Ovary (tissue), 9 donors: ENCODE measurements around the gene DOCK4. TPM values are rescaled to one million over a fixed set of nuclear protein-coding genes. Genes with fewer than 3 reads are reported as not detected.

Experiments
- DNase-seq, 5 donors: peaks; one replicate each; pipeline ENCODE4 v3.0.0-alpha.2; 2019 to 2020
- H3K27ac ChIP-seq, 2 donors: fragments of 200-600 bp; one replicate each; pipeline versions ENCODE4 v1.5.1 to v1.8.0; 2019 to 2022
- H3K27me3 ChIP-seq: fragments of 200-600 bp; one replicate; pipeline ENCODE4 v1.8.0; 2022
- H3K36me3 ChIP-seq: fragments of 200-600 bp; sonication (generic); one replicate; pipeline ENCODE4 v1.5.1; 2019
- H3K4me1 ChIP-seq: one replicate; pipeline ENCODE4 v1.8.1; 2013; ENCODE audit warnings: mild to moderate bottlenecking, moderate library complexity; ENCODE audit not compliant: insufficient read depth
- H3K4me3 ChIP-seq: fragments of 200-600 bp; sonication (generic); one replicate; pipeline ENCODE4 v1.5.1; 2017
- H3K9me3 ChIP-seq, 2 donors: fragments of 200-600 bp in 1 of 2; sonication (generic) in 1 of 2; one replicate each; pipeline versions ENCODE4 v1.5.1 to v1.8.1; 2013 to 2019; ENCODE audit warnings: mild to moderate bottlenecking in 1 of 2, moderate library complexity in 1 of 2
- EP300 ChIP-seq: sonication (generic); formaldehyde crosslinking; IDR thresholded peaks from one replicate; pipeline ENCODE4 v1.6.1; 2017; ENCODE audit warnings: antibody characterized with exemption
- POLR2A ChIP-seq: fragments of 450-650 bp; IDR thresholded peaks from one replicate; pipeline ENCODE4 v1.6.1; 2017; ENCODE audit warnings: antibody characterized with exemption, mild to moderate bottlenecking, moderate library complexity
- WGBS, 3 donors: extraction: QIAGEN DNeasy Blood & Tissue Kit in 1 of 3; methylation state at CpG; one replicate each; pipeline versions ENCODE4 v1.1.5 to v1.1.7; 2013 to 2017; 5-methylcytosine and 5-hydroxymethylcytosine counted together
- intact Hi-C, 4 donors: fragments of 100-400 bp; cut with DNase I; formaldehyde crosslinking; loops; one replicate each; pipeline versions ENCODE4 v1.11.0 to v1.15.1; 2022 to 2023
- polyA plus RNA-seq, 2 donors: library from polyadenylated mRNA; stranded (reverse); fragments of 200-250 nt in 1 of 2; fragments of 350-450 nt in 1 of 2; fragmentation: Illumina TruSeq in 1 of 2; extraction: RNeasy Lipid Tissue Mini Kit (QIAGEN cat#74804) in 1 of 2; gene quantifications; one replicate each; pipeline ENCODE4 v1.2.3, GENCODE V29; 2013 to 2014
- total RNA-seq, 7 donors: library from RNA; depleted of rRNA in 2 of 7; stranded (reverse); fragments of >200 nt in 2 of 7; fragmentation: NEBNext Ultra II Directional in 3 of 7; extraction: Animal tissue kit (Norgen Biotek cat#: 25700) in 3 of 7; gene quantifications; one replicate each; pipeline versions ENCODE4 v1.1.0 to v1.2.4, GENCODE V29; 2016 to 2023
- TF ChIP-seq, protein P1 (sequence below), 3 donors: fragments of 450-650 bp in 2 of 3; fragments of 200-600 bp in 1 of 3; IDR thresholded peaks; one replicate each; pipeline versions ENCODE4 v1.5.1 to v1.8.0; 2016 to 2022; ENCODE audit warnings: antibody characterized with exemption in 3 of 3, mild to moderate bottlenecking in 1 of 3
- donor health status: DM: no; HTN: no; CAD: no; lungs with moderate emphysema.
- donor health status: DM: no; HTN: no; CAD: no.
- donor health status: Bipolar disorder and iron deficiency.
- donor health status: DM: yes; HTN: yes; CAD: no.
- donor health status: DM: no; HTN: no; CAD: no.
- donor health status: DM: yes; HTN: yes; CAD: no.

Gene DOCK4
- total and polyA plus RNA-seq, 9 donors = 9.5 to 39.7 (median 27.3) TPM

DNA sequence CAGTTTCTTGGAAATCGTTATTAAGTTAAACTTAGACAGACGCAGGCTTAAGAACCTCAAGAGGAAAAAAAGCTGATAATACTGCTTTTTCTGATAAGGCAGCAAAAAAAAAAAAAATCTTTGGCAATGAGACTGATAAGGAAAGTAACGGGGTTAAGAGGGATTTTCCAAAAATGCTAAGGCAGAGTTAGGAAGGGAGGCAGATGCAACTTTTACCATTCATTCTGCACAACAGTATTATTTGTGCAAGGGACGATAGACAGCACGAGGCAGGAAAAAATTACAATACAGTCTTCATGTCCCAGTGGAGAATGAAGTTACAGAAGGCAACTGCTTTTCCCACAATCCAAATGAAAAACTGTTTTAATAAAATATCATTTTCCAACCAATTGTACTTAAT, 194.0 kb downstream of the DOCK4 start:
- 8 to 12% (median 10%) methylated on average over 5 of the region's 5 CpGs for WGBS, 3 donors
- DNase-seq = no peak
- intact Hi-C loops = no loop called here
- TF ChIP-seq POLR2A (no peak), EP300 (no peak)
- TF ChIP-seq, protein P1, sequence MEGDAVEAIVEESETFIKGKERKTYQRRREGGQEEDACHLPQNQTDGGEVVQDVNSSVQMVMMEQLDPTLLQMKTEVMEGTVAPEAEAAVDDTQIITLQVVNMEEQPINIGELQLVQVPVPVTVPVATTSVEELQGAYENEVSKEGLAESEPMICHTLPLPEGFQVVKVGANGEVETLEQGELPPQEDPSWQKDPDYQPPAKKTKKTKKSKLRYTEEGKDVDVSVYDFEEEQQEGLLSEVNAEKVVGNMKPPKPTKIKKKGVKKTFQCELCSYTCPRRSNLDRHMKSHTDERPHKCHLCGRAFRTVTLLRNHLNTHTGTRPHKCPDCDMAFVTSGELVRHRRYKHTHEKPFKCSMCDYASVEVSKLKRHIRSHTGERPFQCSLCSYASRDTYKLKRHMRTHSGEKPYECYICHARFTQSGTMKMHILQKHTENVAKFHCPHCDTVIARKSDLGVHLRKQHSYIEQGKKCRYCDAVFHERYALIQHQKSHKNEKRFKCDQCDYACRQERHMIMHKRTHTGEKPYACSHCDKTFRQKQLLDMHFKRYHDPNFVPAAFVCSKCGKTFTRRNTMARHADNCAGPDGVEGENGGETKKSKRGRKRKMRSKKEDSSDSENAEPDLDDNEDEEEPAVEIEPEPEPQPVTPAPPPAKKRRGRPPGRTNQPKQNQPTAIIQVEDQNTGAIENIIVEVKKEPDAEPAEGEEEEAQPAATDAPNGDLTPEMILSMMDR (IDR thresholded peaks at IDR 0.05) = no peak
- Histone ChIP-seq H3K4me1 (peaks cover 8% of the 10 kb centered on the region), H3K36me3 (no peaks in the 10 kb centered on the region), H3K9me3 (no peaks in the 10 kb centered on the region), H3K27ac (no peak overlapping the region), H3K27me3 (no peaks in the 10 kb centered on the region), H3K4me3 (no peak overlapping the region)

DNA sequence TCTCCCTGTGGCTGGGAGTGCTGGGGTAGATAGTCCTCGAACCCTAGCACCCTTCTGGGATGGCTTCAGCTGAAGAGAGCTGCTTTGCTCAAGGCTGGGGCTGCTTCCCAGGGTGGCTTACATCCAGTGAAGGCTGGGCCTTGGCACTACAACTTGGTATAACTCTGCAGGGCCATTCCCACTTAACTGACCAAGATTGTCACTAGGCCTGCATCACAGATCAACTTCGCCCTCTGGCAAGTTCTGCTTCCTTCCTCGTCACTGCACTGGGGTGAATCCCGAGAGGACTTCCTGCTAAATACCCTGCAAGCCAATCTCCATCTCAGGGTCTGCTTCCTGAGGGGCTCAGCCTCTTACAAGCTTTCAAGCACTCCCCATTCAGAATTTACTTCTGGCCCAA, 195.2 kb downstream of the DOCK4 start:
- no peak for DNase-seq
- no peaks in the 10 kb centered on the region for H3K27me3 ChIP-seq
- no peak overlapping the region for H3K4me3 ChIP-seq
- WGBS, 3 donors = 73 to 85% (median 75%) methylated on average over 4 of the region's 4 CpGs
- no peaks in the 10 kb centered on the region for H3K36me3 ChIP-seq
- no peaks in the 10 kb centered on the region for H3K9me3 ChIP-seq
- intact Hi-C loops = no loop called here
- H3K4me1 ChIP-seq = peaks cover 8% of the 10 kb centered on the region
- TF ChIP-seq POLR2A = no peak
- no peak for TF ChIP-seq EP300
- TF ChIP-seq, protein P1 (IDR thresholded peaks at IDR 0.05) = no peak
- H3K27ac ChIP-seq = no peak overlapping the region

DNA sequence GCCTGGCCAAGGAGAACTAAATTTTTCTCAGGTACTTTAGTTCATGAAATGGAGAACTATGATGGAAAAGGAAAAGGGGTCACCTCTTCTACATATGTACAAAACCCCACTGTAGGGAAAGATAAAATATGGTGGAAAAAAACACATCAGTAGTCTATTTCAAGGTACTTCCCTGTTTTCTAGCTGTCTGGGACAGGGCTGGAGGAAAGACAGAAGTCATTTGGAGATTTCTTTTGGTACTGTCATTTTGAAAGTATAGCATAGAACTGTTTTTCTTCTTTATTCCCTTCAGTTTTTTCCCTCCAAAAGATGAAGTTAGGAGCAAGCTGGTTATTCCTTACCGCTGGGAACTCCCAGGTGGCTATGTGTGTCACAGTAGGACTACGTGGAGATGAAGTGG, 196.1 kb downstream of the DOCK4 start:
- intact Hi-C loops = no loop called here
- Histone ChIP-seq H3K4me1 (peaks cover 10% of the 10 kb centered on the region), H3K9me3 (no peaks in the 10 kb centered on the region), H3K36me3 (no peaks in the 10 kb centered on the region), H3K27ac (no peak overlapping the region), H3K4me3 (no peak overlapping the region), H3K27me3 (no peaks in the 10 kb centered on the region)
- TF ChIP-seq, protein P1 (IDR thresholded peaks at IDR 0.05) = no peak
- no peak for TF ChIP-seq EP300
- TF ChIP-seq POLR2A = no peak
- no peak for DNase-seq
- 91 to 97% (median 97%) methylated on average over 2 of the region's 2 CpGs for WGBS, 3 donors

DNA sequence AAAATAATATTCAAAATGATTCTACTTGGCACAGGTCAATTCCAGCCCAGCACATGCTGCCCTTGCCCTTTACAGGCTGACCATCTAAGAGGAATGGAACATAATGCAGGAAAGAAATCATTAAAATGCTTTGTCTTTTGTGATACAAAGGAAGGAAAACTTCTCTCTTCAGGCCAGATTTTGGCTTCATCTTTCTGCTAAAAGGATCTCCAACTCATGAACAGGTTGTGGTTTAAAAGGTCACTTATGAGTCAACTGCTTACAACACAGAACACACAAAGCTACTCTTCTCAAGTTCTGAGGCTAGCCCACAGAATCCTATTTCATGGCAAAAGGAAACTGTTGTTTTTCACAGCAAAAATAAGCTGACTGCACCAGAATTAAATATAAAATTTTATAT, 197.1 kb downstream of the DOCK4 start:
- no peak overlapping the region for H3K4me3 ChIP-seq
- peaks cover 8% of the 10 kb centered on the region for H3K4me1 ChIP-seq
- DNase-seq = no peak
- H3K36me3 ChIP-seq = no peaks in the 10 kb centered on the region
- intact Hi-C loops = no loop called here
- no peak overlapping the region for H3K27ac ChIP-seq
- no peaks in the 10 kb centered on the region for H3K27me3 ChIP-seq
- no peaks in the 10 kb centered on the region for H3K9me3 ChIP-seq
- TF ChIP-seq POLR2A (no peak), EP300 (no peak)
- TF ChIP-seq, protein P1 (IDR thresholded peaks at IDR 0.05) = no peak

DNA sequence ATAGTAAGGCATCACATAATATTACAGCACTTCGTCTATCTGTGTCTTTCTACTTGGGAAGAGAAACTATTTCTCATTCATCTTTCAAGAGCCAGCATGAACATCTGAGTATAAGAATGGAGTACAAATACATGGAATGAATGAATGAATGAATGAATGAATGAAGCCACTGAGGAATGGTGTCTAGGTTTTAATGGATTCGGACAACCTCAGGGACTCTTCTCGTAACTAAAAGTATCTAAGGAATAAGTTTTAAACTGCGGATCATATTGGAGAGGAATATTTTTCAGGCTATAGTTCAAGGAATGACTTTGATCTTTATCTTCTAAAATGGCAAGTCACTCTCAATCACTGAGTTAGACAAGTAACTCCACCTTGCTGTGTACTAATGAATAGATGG, 199.0 kb downstream of the DOCK4 start:
- no peak for DNase-seq
- H3K27me3 ChIP-seq = no peaks in the 10 kb centered on the region
- H3K4me3 ChIP-seq = no peak overlapping the region
- H3K36me3 ChIP-seq = no peaks in the 10 kb centered on the region
- no peak overlapping the region for H3K27ac ChIP-seq
- WGBS, 3 donors = 95 to 99% (median 99%) methylated on average over 4 of the region's 4 CpGs
- no peak for TF ChIP-seq EP300
- TF ChIP-seq, protein P1 (IDR thresholded peaks at IDR 0.05) = no peak
- TF ChIP-seq POLR2A = no peak
- peaks cover 8% of the 10 kb centered on the region for H3K4me1 ChIP-seq
- no peaks in the 10 kb centered on the region for H3K9me3 ChIP-seq
- intact Hi-C loops = no loop called here
